Heart left ventricle (tissue), 16 donors: Measurements from ENCODE around the gene TTPAL. TPM values are rescaled to one million over a fixed set of nuclear protein-coding genes. Genes with fewer than 3 reads are reported as not detected.
A peak's percentile ranks its signal among the peaks of the same experiment; 100 is the strongest.

Experiments
- ATAC-seq, 4 donors: fragments of 200-7000 bp; cut with Tn5 transposase; one replicate each; pipeline ENCODE4 v1.9.1; 2020 to 2022; ENCODE audit warnings: moderate library complexity in 4 of 4, mild to moderate bottlenecking in 3 of 4, moderate number of reproducible peaks in 1 of 4
- DNase-seq, 5 donors: peaks; one replicate each; pipeline ENCODE4 v3.0.0-alpha.2; 2020
- H3K27ac ChIP-seq, 12 donors: fragments of 200-600 bp; sonication (generic) in 4 of 12; one replicate each; pipeline versions ENCODE4 v1.5.0 to v1.8.0; 2016 to 2022; ENCODE audit warnings: mild to moderate bottlenecking in 2 of 12
- H3K27me3 ChIP-seq, 9 donors: fragments of 200-600 bp; sonication (generic) in 2 of 9; one replicate each; pipeline versions ENCODE4 v1.5.1 to v1.8.0; 2016 to 2022; ENCODE audit warnings: mild to moderate bottlenecking in 3 of 9
- H3K36me3 ChIP-seq, 9 donors: fragments of 200-600 bp; sonication (generic) in 2 of 9; one replicate each; pipeline versions ENCODE4 v1.5.0 to v1.8.0; 2018 to 2022; ENCODE audit warnings: mild to moderate bottlenecking in 2 of 9
- H3K4me1 ChIP-seq, 12 donors: fragments of 200-600 bp; sonication (generic) in 4 of 12; one replicate each; pipeline versions ENCODE4 v1.5.0 to v1.8.0; 2016 to 2022; ENCODE audit warnings: mild to moderate bottlenecking in 3 of 12
- H3K4me3 ChIP-seq, 12 donors: fragments of 200-600 bp; sonication (generic) in 4 of 12; one replicate each; pipeline versions ENCODE4 v1.5.0 to v1.8.0; 2017 to 2022; ENCODE audit warnings: mild to moderate bottlenecking in 9 of 12, moderate library complexity in 4 of 12
- H3K9me3 ChIP-seq, 12 donors: fragments of 200-600 bp; sonication (generic) in 4 of 12; one replicate each; pipeline versions ENCODE4 v1.5.0 to v1.8.0; 2016 to 2022; ENCODE audit warnings: mild to moderate bottlenecking in 1 of 12
- CTCF ChIP-seq, 12 donors: fragments of 200-600 bp; sonication (generic) in 4 of 12; IDR thresholded peaks; one replicate each; pipeline versions ENCODE4 v1.5.0 to v1.8.0; 2018 to 2022; ENCODE audit warnings: antibody characterized with exemption in 12 of 12, mild to moderate bottlenecking in 5 of 12
- POLR2A ChIP-seq, 2 donors: fragments of 450-650 bp; IDR thresholded peaks; one replicate each; pipeline ENCODE4 v1.6.1; 2017; ENCODE audit warnings: antibody characterized with exemption in 2 of 2, mild to moderate bottlenecking in 2 of 2, moderate library complexity in 2 of 2
- WGBS, 4 donors: extraction: QIAGEN DNeasy Blood & Tissue Kit in 2 of 4; methylation state at CpG; one replicate each; pipeline versions ENCODE4 v1.1.5 to v1.1.7; 2013 to 2018; 5-methylcytosine and 5-hydroxymethylcytosine counted together
- intact Hi-C, 10 donors: fragments of 100-400 bp; cut with DNase I; formaldehyde crosslinking; loops; one replicate each; pipeline versions ENCODE4 v1.11.1 to v1.14.2; 2022
- polyA plus RNA-seq, 2 donors: library from polyadenylated mRNA; stranded (reverse); fragments of 200-250 nt; gene quantifications; one replicate each; pipeline ENCODE4 v1.2.3, GENCODE V29; 2013
- total RNA-seq, 9 donors: library from RNA; depleted of rRNA in 2 of 9; stranded (reverse); fragments of >200 nt in 2 of 9; fragmentation: NEBNext Ultra II Directional in 3 of 9; extraction: Animal tissue kit (Norgen Biotek cat#: 25700) in 3 of 9; gene quantifications; one replicate each; pipeline versions ENCODE4 v1.1.0 to v1.2.4, GENCODE V29; 2016 to 2023
- donor health status: ischemic (EF 13 %, LVEDD 7.1; RV severe dilation, severe dysfunction).
- donor health status: healthy with polysubstance abuse.
- donor health status: DM: no; HTN: yes; CAD: no.
- donor health status: DM: no; HTN: no; CAD: no.
- donor health status: ischemic (EF 25% LVEDD 6.9; RV normal size, moderate dysfunction).
- donor health status: ischemic (EF 25% LVEDD 5.7; RV mildly dilated, moderate dysfunction).
- donor health status: healthy.
- donor health status: DM: yes; HTN: yes; CAD: no.
- donor health status: ischemic (EF 35%, LVEDD 5.7; RV mildly dilated, moderate dysfunction).
- donor health status: nonischemic (EF 11% LVEDD 7.7; RV severe dilation, severe dysfunction).
- donor health status: DM: yes; HTN: yes; CAD: no.
- donor health status: PGD.
- donor health status: ischemic (EF 29% LVEDD 5.4; RV normal size, mild dysfunction).
- donor health status: nonischemic (EF 23%, LVEDD 6.1; RV moderate dilation, normal function).

TTPAL gene
- total and polyA plus RNA-seq, 11 donors = 1.9 to 6.0 (median 4.2) TPM

GRCh38 chr20:44537993-44538392, 62.3 kb downstream of the TTPAL start:
- TF ChIP-seq CTCF (IDR thresholded peaks at IDR 0.05) = peak in 7 of 12 donors; percentile 28 to 51 (median 36)
- TF ChIP-seq POLR2A (IDR thresholded peaks at IDR 0.05) = no peak
- H3K27me3 ChIP-seq = peaks cover 0 to 5% (median 0%) of the 10 kb centered on the region in 9 donors
- no peak overlapping the region for H3K27ac ChIP-seq
- DNase-seq = no peak
- intact Hi-C loops = loop anchor here in 2 of 10 donors (10.0 kb wide), 1 partner anchor 197 kb away; no protein-coding TSS in a partner anchor
- ATAC-seq = peak in 1 of 4 donors; percentile 48
- WGBS, 4 donors = 46 to 75% (median 52%) methylated on average over 1 of the region's 1 CpG
- no peaks in the 10 kb centered on the region for H3K36me3 ChIP-seq
- H3K4me3 ChIP-seq = no peak overlapping the region
- peaks cover 0 to 38% (median 23%) of the 10 kb centered on the region in 12 donors for H3K4me1 ChIP-seq
- H3K9me3 ChIP-seq = no peaks in the 10 kb centered on the region

- Histone ChIP-seq H3K27me3 (no peaks in the 10 kb centered on the region), H3K4me1 (peaks cover 0 to 42% (median 35%) of the 10 kb centered on the region in 12 donors), H3K9me3 (no peaks in the 10 kb centered on the region), H3K36me3 (no peaks in the 10 kb centered on the region), H3K27ac (peak overlapping the region in 1 of 12 donors; percentile 67), H3K4me3 (no peak overlapping the region)
- intact Hi-C loops = loop anchor here in 1 of 10 donors (10.0 kb wide), 1 partner anchor 344 kb away; the partner anchor contains the start of gene YWHAB
- ATAC-seq (peak in 2 of 4 donors; percentile 55 to 68), DNase-seq (no peak)
- TF ChIP-seq CTCF (IDR thresholded peaks at IDR 0.05) = no peak
- no peak for TF ChIP-seq POLR2A (IDR thresholded peaks at IDR 0.05)
- WGBS, 4 donors = 63 to 79% (median 74%) methylated on average over 6 of the region's 6 CpGs
Observed at GRCh38 chr20:44540834-44541233, 65.2 kb downstream of the TTPAL start.

GRCh38 chr20:44541992-44542391, 66.3 kb downstream of the TTPAL start:
- no peak for ATAC-seq
- H3K4me1 ChIP-seq = peaks cover 0 to 42% (median 33%) of the 10 kb centered on the region in 12 donors

GRCh38 chr20:44542890-44543289, 67.2 kb downstream of the TTPAL start:
- 70 to 88% (median 73%) methylated on average over 1 of the region's 1 CpG for WGBS, 4 donors
- ATAC-seq = no peak
- peaks cover 0 to 45% (median 34%) of the 10 kb centered on the region in 12 donors for H3K4me1 ChIP-seq
- TF ChIP-seq CTCF (IDR thresholded peaks at IDR 0.05) (no peak), POLR2A (IDR thresholded peaks at IDR 0.05) (no peak)
- no peak overlapping the region for H3K4me3 ChIP-seq
- H3K36me3 ChIP-seq = no peaks in the 10 kb centered on the region
- H3K9me3 ChIP-seq = no peaks in the 10 kb centered on the region
- no peak for DNase-seq
- H3K27me3 ChIP-seq = no peaks in the 10 kb centered on the region
- intact Hi-C loops = loop anchor here in 1 of 10 donors (10.0 kb wide), 1 partner anchor 342 kb away; the partner anchor contains the start of gene YWHAB
- peak overlapping the region in 2 of 12 donors; percentile 20 to 67 for H3K27ac ChIP-seq

More at GRCh38 chr20:44541992-44542391, 66.3 kb downstream of the TTPAL start:
- no peak for TF ChIP-seq POLR2A (IDR thresholded peaks at IDR 0.05)
- TF ChIP-seq CTCF (IDR thresholded peaks at IDR 0.05) = no peak
- no peaks in the 10 kb centered on the region for H3K27me3 ChIP-seq
- no peaks in the 10 kb centered on the region for H3K36me3 ChIP-seq
- no peaks in the 10 kb centered on the region for H3K9me3 ChIP-seq
- H3K4me3 ChIP-seq = no peak overlapping the region
- intact Hi-C loops = loop anchor here in 1 of 10 donors (10.0 kb wide), 1 partner anchor 343 kb away; the partner anchor contains the start of gene YWHAB
- 38 to 44% (median 38%) methylated on average over 4 of the region's 4 CpGs for WGBS, 4 donors
- DNase-seq = no peak
- peak overlapping the region in 2 of 12 donors; percentile 11 to 67 for H3K27ac ChIP-seq
